ENCODE results near the gene PRPF40A. TPM values are rescaled to one million over a fixed set of nuclear protein-coding genes. Genes with fewer than 3 reads are reported as not detected.

The PRPF40A gene
- total and polyA plus RNA-seq, 2 of the 8 experiments (the other 6 are each of a cell fraction or from before 2014, with no cell fraction given) = 85.5 to 176 TPM

GRCh38 chr2:152647552-152647951 is 69.7 kb downstream of the PRPF40A start:
- H3K4me3 ChIP-seq (ENCODE audit: extremely low read depth in 1 of 4, insufficient read depth in 2 of 4, low read depth in 3 of 4, low read length in 4 of 4) = no peak overlapping the region
- H4K91ac ChIP-seq (replicated peaks; ENCODE audit: insufficient read length, low read length) = no peak overlapping the region
- WGBS, 2 experiments (ENCODE audit: extremely low coverage in 1 of 2, insufficient coverage in 1 of 2, insufficient read length in 1 of 2, insufficient replicate concordance in 2 of 2, low coverage in 1 of 2, low lambda C conversion rate in 2 of 2, missing lambda C conversion rate in 1 of 2) = 84% methylated on average over 9 of the region's 9 CpGs; no CpG with 5 or more reads in 1 of the 2 experiments
- ChIA-PET POLR2A (ENCODE audit: partially characterized antibody) (interaction anchor here (1.0 to 2.8 kb wide), 2 partner anchors 9 to 312 kb away, joined by 4 to 7 read pairs; no protein-coding TSS in a partner anchor), CTCF (ENCODE audit: partially characterized antibody) (interaction anchor here (0.6 to 6.8 kb wide), 9 partner anchors 8 to 471 kb away, joined by 3 to 44 read pairs (median 5); partner anchors contain the start of gene STAM2)
- H2AK5ac ChIP-seq (ENCODE audit: low read depth, low read length) = no peak overlapping the region
- H3K4ac ChIP-seq (replicated peaks; ENCODE audit: insufficient read length, low read depth, low read length) = no peak overlapping the region
- no peak overlapping the region for H3K23ac ChIP-seq (ENCODE audit: insufficient read length)
- H3K27ac ChIP-seq (ENCODE audit: low read depth, low read length) = no peak overlapping the region
- H3K4me2 ChIP-seq (ENCODE audit: insufficient read depth in 1 of 2, low read depth in 2 of 2, low read length in 2 of 2) = no peak overlapping the region
- no peak overlapping the region for H3K18ac ChIP-seq (ENCODE audit: extremely low read depth, low read length)
- H3K36me3 ChIP-seq (ENCODE audit: control insufficient read depth in 2 of 4, insufficient read depth in 4 of 4, low read length in 3 of 4) = peaks cover 0 to 39% (median 11%) of the 10 kb centered on the region in 4 experiments; a peak in 6 of 8 replicates
- no peaks in the 10 kb centered on the region for H3K27me3 ChIP-seq (replicated peaks in 1 of 4; ENCODE audit: control insufficient read depth in 3 of 4, extremely low read depth in 1 of 4, insufficient read depth in 3 of 4, low read length in 3 of 4)
- no peaks in the 10 kb centered on the region for H3K79me1 ChIP-seq (ENCODE audit: low read depth, low read length)
- peaks cover 0 to 3% of the 10 kb centered on the region in 2 experiments for H4K20me1 ChIP-seq (replicated peaks in 1 of 2; ENCODE audit: control insufficient read depth in 1 of 2, insufficient read depth in 2 of 2, low read length in 2 of 2)
- H3K9me3 ChIP-seq (ENCODE audit: insufficient read depth in 2 of 2, low read depth in 1 of 2, low read length in 1 of 2) = no peaks in the 10 kb centered on the region
- FAIRE-seq = no peak
- H2BK5ac ChIP-seq (ENCODE audit: low read depth, low read length) = no peak overlapping the region
- peaks cover 0 to 4% (median 1%) of the 10 kb centered on the region in 4 experiments; a peak in 1 of 7 replicates for H3K4me1 ChIP-seq (replicated peaks in 1 of 4; ENCODE audit: control insufficient read depth in 3 of 4, insufficient read depth in 4 of 4, low read length in 3 of 4)
- no peak overlapping the region for H3K14ac ChIP-seq (ENCODE audit: insufficient read length)
- no peak for DNase-seq (ENCODE audit: low read depth in 1 of 2, low spot score in 2 of 2)
- TF ChIP-seq RNF2 (IDR thresholded peaks at IDR 0.05; ENCODE audit: borderline replicate concordance, low read depth, low read length, missing control alignments, poor library complexity, severe bottlenecking) (no peak), YY1 (IDR thresholded peaks at IDR 0.05; ENCODE audit: low read depth, low read length) (no peak), CBX5 (IDR thresholded peaks at IDR 0.05; ENCODE audit: low read depth, low read length) (no peak), EZH2 (IDR thresholded peaks at IDR 0.05; ENCODE audit: low read depth, low read length, severe bottlenecking) (no peak)
- no peak overlapping the region for H3K9ac ChIP-seq (replicated peaks in 1 of 4; ENCODE audit: extremely low read depth in 1 of 4, low read depth in 3 of 4, low read length in 3 of 4)
- H2AFZ ChIP-seq (ENCODE audit: low read length) = no peak overlapping the region
- no peaks in the 10 kb centered on the region for H3K23me2 ChIP-seq (ENCODE audit: low read depth, low read length)
- H4K8ac ChIP-seq (ENCODE audit: extremely low read depth, insufficient read depth, low read length) = no peak overlapping the region
- no peak overlapping the region for H2BK20ac ChIP-seq (ENCODE audit: low read length)
- H3K56ac ChIP-seq (replicated peaks; ENCODE audit: insufficient read length, low read depth, low read length) = no peak overlapping the region
- no peak overlapping the region for H4K5ac ChIP-seq (ENCODE audit: insufficient read length, low read depth, low read length)
- no peak overlapping the region for H2BK120ac ChIP-seq (replicated peaks; ENCODE audit: low read depth, low read length)
- H2BK12ac ChIP-seq (ENCODE audit: low read depth, low read length) = no peak overlapping the region
- no peaks in the 10 kb centered on the region for H3K79me2 ChIP-seq (ENCODE audit: control insufficient read depth in 1 of 2, insufficient read depth in 2 of 2, low read length in 2 of 2)
- no peak overlapping the region for H2BK15ac ChIP-seq (ENCODE audit: low read length)

Measured in H1 (cell line).